ENCODE data around the gene CCDC170. TPM values are rescaled to one million over a fixed set of nuclear protein-coding genes. Genes with fewer than 3 reads are reported as not detected.
"Not testable (repeated sequence)": the region's sequence is repeated elsewhere in the genome, so short reads cannot be mapped to it uniquely, and the experiment has no call there.

CCDC170 gene
- total RNA-seq, 2 experiments from 2014 or later = not detected

DNA sequence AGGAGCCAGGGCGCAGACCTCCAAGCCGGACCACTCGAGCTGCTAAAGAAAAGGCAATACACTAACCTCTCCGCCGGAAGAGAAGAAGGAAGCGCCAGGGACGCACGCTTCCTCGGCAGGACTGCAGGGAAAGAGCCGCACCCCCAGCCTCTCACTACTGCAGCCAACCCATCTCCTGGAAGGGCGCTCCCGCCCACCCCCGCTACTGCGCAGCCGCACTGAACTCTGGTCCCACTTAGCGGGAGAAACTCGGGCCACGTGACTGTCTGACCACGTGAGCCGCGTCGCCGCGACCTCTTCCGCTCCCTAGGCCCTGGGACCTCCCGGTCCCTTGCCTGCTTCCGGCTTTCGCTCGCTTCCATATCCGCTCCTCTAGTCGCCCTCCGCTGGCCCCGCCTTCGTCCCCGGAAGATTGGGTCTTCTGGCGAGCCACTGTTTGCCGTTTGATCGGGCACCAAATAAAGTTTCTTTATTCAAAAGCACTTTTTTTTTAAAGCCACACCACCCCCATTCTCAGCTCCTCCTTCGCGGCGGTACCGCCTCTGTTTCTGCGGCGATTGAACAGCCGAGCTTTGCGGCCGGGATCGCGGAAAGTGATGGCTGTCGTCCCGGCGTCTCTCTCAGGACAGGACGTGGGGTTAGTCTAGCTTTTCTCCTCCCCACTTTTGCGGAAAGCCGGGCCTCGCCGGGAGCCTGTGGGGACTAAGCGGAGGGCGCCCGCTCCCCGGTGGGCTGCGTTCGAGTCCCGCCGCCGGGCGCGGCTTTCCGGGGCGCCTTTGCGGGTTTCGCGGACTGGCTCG lies 41.7 kb upstream of the CCDC170 start, which contains the start of gene RMND1:
RMND1 (minus strand) TSS at position 177 of the 800 bp plus-strand sequence. CDS start 6,315 bp downstream, outside the sequence.
- Mint-ChIP-seq H3K4me1 (ENCODE audit: low read depth) (peaks cover 65% of the 10 kb centered on the region), H3K9me3 (no peaks in the 10 kb centered on the region)

DNA sequence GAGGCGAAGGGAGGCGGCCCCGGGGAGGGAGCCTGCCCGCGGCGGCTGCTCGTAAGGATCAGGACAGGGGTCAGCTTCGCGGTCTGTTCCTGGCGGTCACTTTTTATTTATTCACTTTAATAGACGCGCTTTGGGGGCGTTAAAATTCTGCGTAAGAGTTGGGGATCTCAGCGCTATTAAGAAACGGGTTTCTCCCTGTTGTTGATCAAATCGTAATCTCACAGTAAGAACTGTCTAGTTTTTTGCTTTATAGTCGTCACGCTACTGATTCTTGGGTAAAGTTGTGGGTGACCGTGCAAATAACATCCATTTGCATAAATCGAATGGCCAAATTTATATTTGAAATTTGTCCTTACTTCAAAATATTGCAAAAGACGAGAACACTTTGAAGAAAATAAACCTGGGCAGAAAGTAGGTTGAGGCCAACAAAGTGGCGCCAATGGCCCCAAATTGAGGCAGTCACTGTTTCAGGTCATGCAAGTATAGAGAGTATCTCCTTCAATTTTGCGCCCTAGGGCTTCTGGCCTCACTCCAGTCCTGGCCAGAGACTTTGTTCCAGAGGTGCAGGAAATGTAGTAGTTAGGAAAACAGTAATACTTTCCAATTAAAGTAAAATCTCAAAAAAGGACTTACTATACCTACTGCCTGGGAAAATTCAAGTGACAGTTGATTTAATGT lies 40.9 kb upstream of the CCDC170 start:
- H3K36me3 Mint-ChIP-seq (ENCODE audit: low read depth) = peaks cover 35% of the 10 kb centered on the region
- H3K27ac ChIP-seq (ENCODE audit: low read depth in 1 of 2, low read length in 2 of 2) = peak overlapping the region; percentile 52 to 85
- POLR2A ChIA-PET = interaction anchor here (0.6 to 3.5 kb wide), 15 partner anchors 12 to 849 kb away, joined by 3 to 108 read pairs (median 4); partner anchors contain the start of gene ZBTB2
- no peaks in the 10 kb centered on the region for H3K9me3 Mint-ChIP-seq
- no peaks in the 10 kb centered on the region for H3K27me3 ChIP-seq (ENCODE audit: control insufficient read depth in 1 of 2, insufficient read depth in 2 of 2, low read length in 2 of 2)
- H3K4me1 ChIP-seq (ENCODE audit: insufficient read depth, low read length) = peaks cover 13% of the 10 kb centered on the region
- TF ChIP-seq, protein P1, sequence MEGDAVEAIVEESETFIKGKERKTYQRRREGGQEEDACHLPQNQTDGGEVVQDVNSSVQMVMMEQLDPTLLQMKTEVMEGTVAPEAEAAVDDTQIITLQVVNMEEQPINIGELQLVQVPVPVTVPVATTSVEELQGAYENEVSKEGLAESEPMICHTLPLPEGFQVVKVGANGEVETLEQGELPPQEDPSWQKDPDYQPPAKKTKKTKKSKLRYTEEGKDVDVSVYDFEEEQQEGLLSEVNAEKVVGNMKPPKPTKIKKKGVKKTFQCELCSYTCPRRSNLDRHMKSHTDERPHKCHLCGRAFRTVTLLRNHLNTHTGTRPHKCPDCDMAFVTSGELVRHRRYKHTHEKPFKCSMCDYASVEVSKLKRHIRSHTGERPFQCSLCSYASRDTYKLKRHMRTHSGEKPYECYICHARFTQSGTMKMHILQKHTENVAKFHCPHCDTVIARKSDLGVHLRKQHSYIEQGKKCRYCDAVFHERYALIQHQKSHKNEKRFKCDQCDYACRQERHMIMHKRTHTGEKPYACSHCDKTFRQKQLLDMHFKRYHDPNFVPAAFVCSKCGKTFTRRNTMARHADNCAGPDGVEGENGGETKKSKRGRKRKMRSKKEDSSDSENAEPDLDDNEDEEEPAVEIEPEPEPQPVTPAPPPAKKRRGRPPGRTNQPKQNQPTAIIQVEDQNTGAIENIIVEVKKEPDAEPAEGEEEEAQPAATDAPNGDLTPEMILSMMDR (IDR thresholded peaks at IDR 0.05) = no peak
- peak overlapping the region; percentile 76 for H3K4me3 ChIP-seq (ENCODE audit: low read length)
- ATAC-seq (ENCODE audit: poor library complexity) (no peak), DNase-seq (peak in 1 of 14 experiments; percentile 12)
- CTCF ChIA-PET = interaction anchor here (1.2 to 2.0 kb wide), 3 partner anchors 11 to 561 kb away, joined by 3 to 6 read pairs (median 4); no protein-coding TSS in a partner anchor
- H3K27ac Mint-ChIP-seq = peak overlapping the region; percentile 80
- peaks cover 68% of the 10 kb centered on the region for H3K4me1 Mint-ChIP-seq (ENCODE audit: low read depth)
- H3K27me3 Mint-ChIP-seq = no peaks in the 10 kb centered on the region
- H3K4me3 Mint-ChIP-seq = peak overlapping the region; percentile 91
- H3K36me3 ChIP-seq (ENCODE audit: insufficient read depth, low read length) = peaks cover 8% of the 10 kb centered on the region
- H3K9me3 ChIP-seq (ENCODE audit: control insufficient read depth in 1 of 2, insufficient read depth in 1 of 2, low read length in 2 of 2) = no peaks in the 10 kb centered on the region
- intact Hi-C loops (cut with DNase I, micrococcal nuclease) = loop anchor here (1.0 to 10.0 kb wide), 4 partner anchors 46 to 1542 kb away; partner anchors contain the start of gene MTHFD1L (in 1 of the 2)

More for the DNA sequence above, 41.7 kb upstream of the CCDC170 start, which contains the start of gene RMND1:
- no peaks in the 10 kb centered on the region for H3K27me3 ChIP-seq (ENCODE audit: control insufficient read depth in 1 of 2, insufficient read depth in 2 of 2, low read length in 2 of 2)
- Mint-ChIP-seq H3K27me3 (no peaks in the 10 kb centered on the region), H3K36me3 (ENCODE audit: low read depth) (peaks cover 30% of the 10 kb centered on the region), H3K27ac (peak within 1 kb of the TSS; percentile 80), H3K4me3 (peak within 1 kb of the TSS; percentile 91)
- peak within 1 kb of the TSS; percentile 76 for H3K4me3 ChIP-seq (ENCODE audit: low read length)
- CTCF ChIA-PET = interaction anchor here (0.7 to 2.0 kb wide), 7 partner anchors 11 to 560 kb away, joined by 3 to 6 read pairs (median 3); no protein-coding TSS in a partner anchor
- intact Hi-C loops (cut with DNase I, micrococcal nuclease) = loop anchor here (1.0 to 10.0 kb wide), 4 partner anchors 45 to 1543 kb away; partner anchors contain the start of gene MTHFD1L (in 1 of the 2)
- TF ChIP-seq, protein P1 (IDR thresholded peaks at IDR 0.05) = no peak
- H3K36me3 ChIP-seq (ENCODE audit: insufficient read depth, low read length) = peaks cover 10% of the 10 kb centered on the region
- peak; percentile 95 for ATAC-seq (ENCODE audit: poor library complexity)
- peak; percentile 96 to 100 (median 99) for DNase-seq
- no peaks in the 10 kb centered on the region for H3K9me3 ChIP-seq (ENCODE audit: control insufficient read depth in 1 of 2, insufficient read depth in 1 of 2, low read length in 2 of 2)
- H3K4me1 ChIP-seq (ENCODE audit: insufficient read depth, low read length) = peaks cover 13% of the 10 kb centered on the region
- POLR2A ChIA-PET = interaction anchor here (0.5 to 3.5 kb wide), 21 partner anchors 9 to 856 kb away, joined by 3 to 108 read pairs (median 4); partner anchors contain the start of gene ZBTB2
- peak within 1 kb of the TSS; percentile 52 to 85 for H3K27ac ChIP-seq (ENCODE audit: low read depth in 1 of 2, low read length in 2 of 2)

DNA sequence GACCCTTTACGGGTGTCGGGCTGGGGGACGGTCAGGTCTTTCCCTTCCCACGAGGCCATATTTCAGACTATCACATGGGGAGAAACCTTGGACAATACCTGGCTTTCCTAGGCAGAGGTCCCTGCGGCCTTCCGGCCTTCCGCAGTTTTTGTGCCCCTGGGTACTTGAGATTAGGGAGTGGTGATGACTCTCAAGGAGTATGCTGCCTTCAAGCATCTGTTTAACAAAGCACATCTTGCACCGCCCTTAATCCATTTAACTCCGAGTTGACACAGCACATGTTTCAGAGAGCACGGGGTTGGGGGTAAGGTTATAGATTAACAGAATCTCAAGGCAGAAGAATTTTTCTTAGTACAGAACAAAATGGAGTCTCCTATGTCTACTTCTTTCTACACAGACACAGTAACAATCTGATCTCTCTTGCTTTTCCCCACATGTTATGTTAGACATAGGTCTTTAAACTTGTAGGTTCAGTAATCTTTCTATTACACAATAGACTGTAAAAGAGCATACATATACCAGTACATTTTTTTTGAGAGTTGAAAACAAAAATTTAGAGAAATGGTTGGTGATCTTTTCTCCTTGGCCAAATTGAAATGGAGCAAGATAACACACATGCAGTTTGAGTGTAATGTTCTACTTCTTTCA lies 37.9 kb upstream of the CCDC170 start:
- CTCF ChIA-PET; H3K9me3 ChIP-seq (ENCODE audit: control insufficient read depth in 1 of 2, insufficient read depth in 1 of 2, low read length in 2 of 2); H3K27ac Mint-ChIP-seq; H3K27ac ChIP-seq (ENCODE audit: low read depth in 1 of 2, low read length in 2 of 2); H3K4me3 ChIP-seq (ENCODE audit: low read length); ATAC-seq (ENCODE audit: poor library complexity); DNase-seq; H3K27me3 ChIP-seq (ENCODE audit: control insufficient read depth in 1 of 2, insufficient read depth in 2 of 2, low read length in 2 of 2); POLR2A ChIA-PET; H3K27me3 Mint-ChIP-seq; H3K9me3 Mint-ChIP-seq; H3K4me3 Mint-ChIP-seq: not testable (repeated sequence)
- H3K36me3 ChIP-seq (ENCODE audit: insufficient read depth, low read length) = peaks cover 27% of the 10 kb centered on the region
- Mint-ChIP-seq H3K36me3 (ENCODE audit: low read depth) (peaks cover 43% of the 10 kb centered on the region), H3K4me1 (ENCODE audit: low read depth) (peaks cover 66% of the 10 kb centered on the region)
- intact Hi-C loops (cut with DNase I, micrococcal nuclease) = loop anchor here in 1 of 2 experiments (10.0 kb wide), 2 partner anchors 591 to 1539 kb away; partner anchors contain the start of gene MTHFD1L
- peaks cover 13% of the 10 kb centered on the region for H3K4me1 ChIP-seq (ENCODE audit: insufficient read depth, low read length)
